SH-SY5Y (cell line): Measurements from ENCODE around the gene MYL12B.

ENCODE experiments used
- GATA2 ChIP-seq: IDR thresholded peaks from 2 replicates; pipeline ENCODE4 v1.6.1; 2011; ENCODE audit warnings: mild to moderate bottlenecking, low read depth, low read length
- GATA3 ChIP-seq: IDR thresholded peaks from 2 replicates; pipeline ENCODE4 v1.6.1; 2011; ENCODE audit warnings: low read depth, mild to moderate bottlenecking, low read length, moderate library complexity

Gene MYL12B

DNA sequence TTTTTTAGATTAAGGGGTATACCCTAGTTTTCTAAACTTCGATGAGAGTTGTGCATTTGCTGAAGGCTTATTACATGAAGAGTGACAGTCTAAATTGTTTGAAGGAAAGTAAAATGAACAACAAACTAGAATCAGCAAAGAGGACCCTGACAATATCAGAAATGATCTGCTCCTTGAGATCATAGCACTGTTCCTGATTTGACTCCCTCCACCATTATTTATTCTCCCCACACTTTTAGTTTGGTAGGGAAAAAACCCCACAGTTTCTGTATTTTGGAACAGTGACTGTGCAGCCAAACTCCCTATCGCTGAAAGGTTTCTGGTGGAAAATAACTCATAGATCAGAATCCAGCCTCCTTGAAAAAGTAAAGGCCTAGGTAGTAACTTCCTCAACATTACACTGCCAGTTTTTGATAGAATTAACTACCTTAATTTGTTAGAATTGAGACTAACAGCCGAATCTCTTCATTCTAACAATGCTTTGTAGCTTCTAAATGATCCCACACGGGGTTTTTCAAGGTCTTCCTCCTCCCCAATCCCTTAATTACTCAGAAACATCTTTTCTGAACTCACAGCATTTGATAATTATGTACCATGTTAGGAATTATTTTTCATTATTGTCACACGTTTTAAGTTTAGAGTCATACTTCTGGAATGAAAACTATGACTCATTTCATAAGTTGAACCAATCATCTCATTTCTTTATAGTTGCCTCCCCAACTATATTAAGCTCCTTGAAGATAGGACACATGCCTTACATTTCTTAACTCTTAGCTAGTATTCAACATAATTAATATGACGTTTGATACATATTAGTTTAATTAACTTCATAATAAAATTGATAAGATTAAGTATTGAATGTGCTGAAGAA, 11.5 kb upstream of the MYL12B start:
- TF ChIP-seq GATA2 (no peak), GATA3 (no peak)

DNA sequence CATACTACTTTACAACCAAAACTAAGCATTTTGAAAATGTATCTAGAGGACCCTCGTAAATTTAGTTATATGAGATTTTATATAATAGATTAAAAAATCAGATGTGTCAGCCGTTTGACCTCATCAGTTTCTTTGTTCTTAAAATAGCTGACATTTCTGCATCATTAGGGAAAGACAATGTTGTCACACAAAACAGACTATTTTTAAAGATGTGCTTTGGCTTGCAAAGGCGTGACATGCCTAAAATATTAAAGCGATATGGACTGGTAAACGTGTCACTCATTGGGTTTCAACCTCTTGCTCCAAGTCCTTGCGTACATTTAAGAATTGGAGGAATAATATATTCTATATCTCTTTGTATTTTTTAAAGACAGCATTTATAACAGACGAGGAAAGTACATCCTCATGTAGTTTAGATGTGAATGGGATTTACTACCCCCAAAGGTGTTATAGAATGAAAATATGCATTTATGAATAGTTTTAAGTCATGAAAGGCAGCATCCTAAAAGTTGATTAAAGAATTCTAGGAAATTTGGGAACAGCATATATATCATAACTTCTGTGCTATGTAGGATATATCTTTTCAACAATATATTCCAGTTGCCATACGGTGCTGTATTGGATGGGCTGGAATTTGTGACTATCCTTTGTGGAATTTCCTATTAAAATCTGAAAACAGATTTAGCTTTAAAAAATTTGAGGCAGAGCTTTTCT, 10.5 kb upstream of the MYL12B start:
- no peak for TF ChIP-seq GATA2
- TF ChIP-seq GATA3, result no peak

DNA sequence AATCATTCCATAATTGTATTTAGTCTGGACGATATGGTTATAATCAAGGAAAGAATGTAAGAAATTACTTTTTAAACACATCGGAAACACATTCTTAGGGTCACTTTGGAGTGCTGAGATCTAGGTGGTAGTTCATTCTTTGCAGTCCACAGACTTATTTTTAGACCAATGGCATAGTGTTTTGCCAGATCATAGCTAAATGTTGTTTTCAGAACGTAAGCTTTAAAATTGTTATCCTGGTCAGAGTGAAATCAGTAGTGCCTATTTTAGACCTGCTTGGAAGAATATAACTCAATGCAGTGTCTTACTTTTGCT, 10.0 kb upstream of the MYL12B start:
- TF ChIP-seq GATA3 (no peak), GATA2 (no peak)

DNA sequence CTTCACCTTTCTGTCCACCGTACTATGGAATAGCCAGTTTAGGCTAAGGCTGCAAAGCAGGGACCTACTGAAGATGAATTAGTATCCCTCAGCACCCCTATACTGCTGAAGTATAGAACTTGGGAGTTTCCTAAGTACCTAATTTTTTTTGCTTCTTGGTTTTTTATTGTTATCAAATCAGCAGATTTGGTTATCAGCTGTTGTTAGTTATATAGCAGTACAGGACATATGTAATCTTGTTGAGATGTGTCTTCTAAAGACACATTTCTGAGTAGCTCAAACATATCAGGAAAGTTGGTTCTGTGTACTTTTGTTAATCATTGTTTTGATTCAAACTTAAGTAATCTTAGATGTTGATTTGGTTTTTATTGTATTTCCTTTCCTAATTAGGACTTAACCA, 9.1 kb upstream of the MYL12B start:
- TF ChIP-seq GATA2 (no peak), GATA3 (no peak)

DNA sequence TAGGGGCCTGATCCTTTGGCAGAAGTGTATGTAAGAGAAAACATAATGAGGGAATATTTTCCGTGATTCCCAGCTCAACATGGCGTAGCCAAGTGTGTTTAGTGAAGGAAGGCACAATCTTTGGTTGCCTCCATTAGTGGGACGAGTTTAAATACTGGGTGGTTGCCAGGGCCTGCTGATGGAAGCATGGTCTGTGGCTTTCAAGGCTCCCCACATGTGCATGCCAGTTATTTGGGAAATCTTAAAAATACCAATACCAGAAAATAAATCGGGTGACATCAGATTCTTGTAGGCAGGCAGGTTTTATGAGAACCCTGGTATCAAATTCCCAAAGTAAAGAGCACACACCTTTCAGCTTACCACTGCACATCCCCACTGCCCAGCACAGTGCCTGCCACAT, 7.2 kb upstream of the MYL12B start:
- TF ChIP-seq GATA3, result no peak
- no peak for TF ChIP-seq GATA2

DNA sequence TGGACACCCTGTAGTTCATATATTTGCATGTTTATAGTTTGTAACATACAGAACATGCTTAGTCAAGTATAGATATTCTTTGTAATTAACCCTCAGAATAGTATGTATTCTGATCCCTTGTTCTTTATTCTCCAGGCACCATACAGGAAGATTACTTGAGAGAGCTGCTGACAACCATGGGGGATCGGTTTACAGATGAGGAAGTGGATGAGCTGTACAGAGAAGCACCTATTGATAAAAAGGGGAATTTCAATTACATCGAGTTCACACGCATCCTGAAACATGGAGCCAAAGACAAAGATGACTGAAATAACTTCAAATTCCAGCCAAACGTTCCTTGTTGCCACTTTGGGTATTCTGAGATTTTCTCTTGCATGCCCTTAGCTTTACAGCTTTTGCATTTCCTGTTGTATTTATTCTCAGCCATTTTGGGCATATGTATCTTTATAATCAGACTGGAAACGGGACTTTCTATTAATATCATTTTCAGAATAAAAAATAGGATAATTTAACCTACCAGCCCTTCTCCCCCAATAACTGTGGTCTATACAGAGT, 6.2 kb upstream of the MYL12B start:
- TF ChIP-seq GATA2 (no peak), GATA3 (no peak)

DNA sequence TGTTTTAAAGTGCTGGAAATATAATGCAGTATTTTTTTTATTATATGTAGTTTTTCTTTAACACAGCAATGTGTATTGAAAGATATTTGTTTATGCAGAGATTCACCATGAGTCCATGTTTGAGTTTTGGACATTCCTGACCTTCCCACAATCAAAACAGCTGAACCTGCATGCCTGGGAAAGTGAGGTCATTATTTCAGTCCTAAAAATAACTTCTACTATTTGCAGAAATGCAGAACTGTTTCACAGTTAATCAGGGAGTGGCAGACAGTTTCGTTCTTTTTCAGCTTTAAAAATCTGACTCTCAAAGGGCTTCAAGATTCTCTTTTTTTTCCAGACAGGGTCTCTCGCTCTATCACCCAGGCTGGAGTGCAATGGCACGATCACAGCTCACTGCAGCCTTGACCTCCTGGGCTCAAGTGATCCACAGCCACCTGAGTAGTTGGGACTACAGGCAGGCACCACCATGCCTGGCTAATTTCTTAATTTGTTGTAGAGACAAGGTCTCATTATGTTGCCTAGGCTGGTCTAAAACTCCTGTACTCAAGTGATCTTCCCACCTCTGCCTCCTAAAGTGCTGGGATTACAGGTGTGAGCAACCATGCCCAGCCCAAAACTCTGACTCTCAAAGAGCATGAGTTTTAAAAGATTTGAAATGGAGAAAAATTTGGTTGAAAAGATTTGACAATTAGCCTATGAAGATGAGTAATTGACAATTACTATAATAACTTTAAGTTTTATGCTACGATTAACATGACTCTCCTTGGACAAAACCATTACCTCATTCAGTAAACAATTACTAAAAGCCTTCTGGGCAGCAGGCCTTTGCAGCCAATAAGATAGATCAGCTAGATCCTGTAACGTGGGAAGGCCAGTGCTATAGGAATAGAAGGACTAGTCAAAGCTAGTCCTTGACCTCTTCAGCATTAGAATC, 5.0 kb upstream of the MYL12B start:
- TF ChIP-seq GATA3 (no peak), GATA2 (no peak)

DNA sequence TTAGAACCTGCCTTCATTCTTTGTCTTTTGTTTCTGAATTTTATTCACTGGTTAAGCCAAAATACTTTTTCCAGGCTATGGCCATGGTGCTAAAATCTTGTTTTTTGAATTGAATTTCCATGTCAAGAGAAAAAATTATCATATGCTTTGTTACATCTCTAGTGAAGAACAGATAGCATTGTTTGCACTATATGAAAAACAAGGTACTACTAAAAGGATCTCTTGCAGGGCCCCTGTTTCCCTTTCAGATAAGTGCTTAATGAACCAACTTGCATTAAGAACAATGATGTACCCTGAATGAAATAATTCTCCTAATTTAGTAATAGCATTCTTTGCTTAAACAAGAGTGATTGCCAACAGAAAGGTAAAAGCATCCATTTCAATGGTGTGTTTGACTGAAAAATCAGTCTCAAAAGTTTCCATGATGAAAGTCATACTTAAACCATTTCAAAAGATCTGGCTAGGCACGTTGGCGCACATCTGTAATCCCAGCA, 4.3 kb upstream of the MYL12B start:
- no peak for TF ChIP-seq GATA2
- no peak for TF ChIP-seq GATA3

DNA sequence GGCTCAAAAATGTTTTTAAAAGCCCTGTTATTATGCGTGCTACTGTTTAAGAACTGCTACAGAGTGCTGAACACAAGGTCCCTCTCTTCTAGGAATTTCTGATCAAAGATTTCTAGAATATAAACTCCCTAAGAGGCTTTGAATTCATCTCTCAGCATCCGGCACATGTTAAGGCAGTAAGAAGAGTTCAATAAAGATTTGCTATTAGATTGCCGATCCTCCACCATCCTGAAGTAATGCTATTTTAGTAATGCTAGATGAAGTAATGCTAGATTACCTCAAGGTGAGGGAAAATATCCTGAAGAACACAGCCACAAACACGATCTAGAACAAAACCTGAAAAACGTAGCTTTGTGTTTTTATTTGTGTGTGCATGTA, 949 bp upstream of the MYL12B start:
- TF ChIP-seq GATA3 (no peak), GATA2 (no peak)

DNA sequence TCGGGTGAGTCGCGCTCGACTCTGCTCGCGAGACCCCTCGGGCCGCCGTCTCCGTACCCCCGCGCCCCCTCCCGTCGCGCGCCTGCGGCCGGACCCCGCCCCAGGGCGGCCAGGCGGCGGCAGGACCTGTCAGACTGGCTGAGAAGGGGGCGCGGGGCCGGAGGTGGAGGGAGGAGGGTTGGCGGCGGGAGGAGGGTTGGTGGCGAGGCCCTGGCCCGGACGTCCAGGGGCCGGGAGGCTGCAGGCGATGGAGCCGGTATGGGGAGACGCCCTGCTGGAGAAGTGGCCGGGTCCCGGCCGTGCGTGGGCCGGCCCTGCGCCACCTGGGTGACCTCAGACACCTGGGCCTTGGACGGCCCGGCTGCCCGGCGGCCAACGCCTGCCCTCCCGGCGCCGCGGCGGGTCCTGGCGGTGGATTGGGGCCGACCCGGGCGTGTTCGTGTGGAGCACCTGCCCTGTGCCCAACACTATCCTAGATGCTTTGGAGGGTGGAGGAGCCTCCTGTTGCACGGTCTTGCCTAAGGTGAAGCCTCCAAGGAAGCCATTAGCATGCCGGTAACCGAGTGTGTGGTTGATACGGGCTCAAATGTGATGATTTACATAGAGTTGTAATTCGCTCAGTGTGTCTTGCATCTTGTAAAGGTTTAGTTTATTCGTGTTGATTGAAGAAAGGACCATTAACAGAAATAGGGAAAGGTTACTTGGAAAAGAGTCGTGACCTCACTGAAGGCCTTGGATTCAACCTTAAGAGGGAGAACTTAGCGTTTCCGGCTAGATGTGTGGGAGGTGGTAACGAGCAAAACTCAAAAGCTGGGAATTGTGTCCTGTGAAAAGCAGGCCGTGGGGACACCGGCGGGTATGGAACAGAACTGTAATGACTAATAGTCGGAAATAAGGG, 550 bp downstream of the MYL12B start:
- TF ChIP-seq GATA2 (no peak), GATA3 (no peak)

DNA sequence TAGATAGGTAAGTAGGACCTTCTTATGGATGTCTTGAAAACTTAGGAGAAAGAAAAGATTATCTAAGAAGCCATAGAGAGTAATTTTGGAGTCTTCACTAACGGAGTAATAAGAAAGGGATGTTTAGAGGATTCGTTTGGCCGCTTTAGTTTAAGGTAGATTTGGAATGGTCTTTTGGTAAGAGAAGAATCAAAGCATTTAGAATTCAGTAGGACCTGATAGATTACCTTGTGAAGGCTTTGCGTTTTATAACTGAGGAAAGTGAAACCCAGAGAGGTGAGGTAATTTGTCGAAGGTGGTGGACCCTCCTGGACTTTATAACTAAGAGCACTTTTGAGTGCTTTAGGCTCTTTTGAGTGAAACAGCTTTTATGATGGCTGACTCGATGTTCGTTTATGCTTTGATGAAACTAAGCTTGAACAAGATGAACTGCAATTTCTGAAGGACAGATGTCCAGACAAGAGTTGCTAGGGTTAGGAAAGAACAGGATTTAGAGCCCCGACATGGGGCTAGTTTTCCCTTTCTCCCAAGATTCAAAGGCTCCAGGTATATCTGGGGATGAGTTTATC, 1.3 kb downstream of the MYL12B start:
- no peak for TF ChIP-seq GATA2

DNA sequence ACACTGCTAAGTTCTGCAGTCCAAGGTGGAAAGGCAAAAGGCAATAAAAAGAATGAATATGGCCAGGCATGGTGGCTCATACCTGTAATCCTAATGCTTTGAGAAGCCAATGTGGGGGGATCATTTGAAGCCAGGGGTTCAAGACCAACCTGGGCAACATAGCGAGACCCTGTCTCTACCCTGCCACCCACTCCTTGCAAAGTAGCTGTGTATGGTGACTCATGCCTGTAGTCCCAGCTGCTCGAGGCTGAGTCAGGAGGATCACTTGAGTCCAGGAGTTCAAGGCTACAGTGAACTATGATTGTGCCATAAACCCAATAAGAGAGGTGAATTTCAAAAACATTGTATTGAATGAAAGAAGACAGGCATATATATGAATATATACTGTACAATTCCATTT, 2.4 kb downstream of the MYL12B start:
- TF ChIP-seq GATA3 (no peak), GATA2 (no peak)

DNA sequence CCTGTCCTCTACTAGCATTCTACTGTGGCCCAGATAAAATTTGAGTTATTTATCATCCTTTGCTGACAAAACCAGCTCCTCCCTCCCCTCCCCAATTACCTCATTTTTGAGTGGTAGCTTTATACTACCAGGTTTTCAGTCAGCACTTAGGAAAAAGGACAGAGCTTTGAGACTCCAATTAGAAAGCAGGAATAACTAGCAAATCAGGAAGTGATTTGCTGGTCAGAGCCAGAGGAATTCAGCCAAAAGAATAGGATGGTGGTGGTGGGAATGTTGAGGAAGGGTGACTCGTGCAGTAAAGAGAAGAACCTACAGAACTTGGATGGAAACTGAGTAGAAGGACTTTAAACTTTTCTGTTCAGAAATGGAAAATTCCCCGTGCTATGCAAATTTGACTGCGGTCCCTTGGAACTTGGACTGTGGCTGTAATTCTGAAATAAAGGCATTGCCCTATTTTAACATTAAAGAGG, 3.7 kb downstream of the MYL12B start:
- TF ChIP-seq GATA3 (no peak), GATA2 (no peak)
